Aorta (tissue), 5 donors: Measurements from ENCODE around the gene PSMB11. TPM values are rescaled to one million over a fixed set of nuclear protein-coding genes. Genes with fewer than 3 reads are reported as not detected.
"Not testable (repeated sequence)": the region's sequence is repeated elsewhere in the genome, so short reads cannot be mapped to it uniquely, and the experiment has no call there.

Source experiments
- ATAC-seq: fragments of 200-7000 bp; cut with Tn5 transposase; one replicate; pipeline ENCODE4 v1.9.1; 2022; ENCODE audit warnings: moderate library complexity; ENCODE audit not compliant: low FRiP score
- DNase-seq, 2 donors: peaks; one replicate each; pipeline ENCODE4 v3.0.0-alpha.2; 2020
- H3K27ac ChIP-seq, 2 donors: one replicate each; pipeline ENCODE4 v1.5.1; 2013; ENCODE audit warnings: low read length in 2 of 2, mild to moderate bottlenecking in 2 of 2, moderate library complexity in 2 of 2, control low read depth in 1 of 2, inconsistent platforms in 1 of 2, low read depth in 1 of 2
- H3K27me3 ChIP-seq, 2 donors: one replicate each; pipeline ENCODE4 v1.6.1; 2013; ENCODE audit warnings: control low read depth in 1 of 2, low read length in 1 of 2, mild to moderate bottlenecking in 1 of 2, moderate library complexity in 1 of 2; ENCODE audit not compliant: insufficient read depth in 2 of 2, control insufficient read depth in 1 of 2
- H3K36me3 ChIP-seq, 2 donors: one replicate each; pipeline ENCODE4 v1.6.1; 2013; ENCODE audit warnings: control low read depth in 1 of 2, low read length in 1 of 2, mild to moderate bottlenecking in 1 of 2; ENCODE audit not compliant: insufficient read depth in 2 of 2, control insufficient read depth in 1 of 2
- H3K4me1 ChIP-seq, 2 donors: one replicate each; pipeline ENCODE4 v1.6.1; 2013; ENCODE audit warnings: low read length in 2 of 2, control low read depth in 1 of 2, mild to moderate bottlenecking in 1 of 2, moderate library complexity in 1 of 2; ENCODE audit not compliant: insufficient read depth in 2 of 2, control insufficient read depth in 1 of 2
- H3K4me3 ChIP-seq, 2 donors: one replicate each; pipeline ENCODE4 v1.5.1; 2013; ENCODE audit warnings: low read length in 2 of 2, control low read depth in 1 of 2, mild to moderate bottlenecking in 1 of 2
- H3K9me3 ChIP-seq: one replicate; pipeline ENCODE4 v1.6.1; 2013; ENCODE audit warnings: mild to moderate bottlenecking, low read length; ENCODE audit not compliant: control insufficient read depth
- WGBS, 2 donors: extraction: QIAGEN DNeasy Blood & Tissue Kit; methylation state at CpG; one replicate each; pipeline ENCODE4 v1.1.7; 2013; 5-methylcytosine and 5-hydroxymethylcytosine counted together
- intact Hi-C, 2 donors: fragments of 100-400 bp; cut with DNase I; formaldehyde crosslinking; loops; one replicate each; pipeline versions ENCODE4 v1.14.2 to v1.15.0; 2022
- polyA plus RNA-seq, 2 donors: library from polyadenylated mRNA; stranded (reverse); fragments of 200-250 nt; gene quantifications; one replicate each; pipeline ENCODE4 v1.2.3, GENCODE V29; 2013
- total RNA-seq, 2 donors: library from RNA; stranded (reverse); fragmentation: NEBNext Ultra II Directional; extraction: Animal tissue kit (Norgen Biotek cat#: 25700); gene quantifications; one replicate each; pipeline ENCODE4 v1.2.1, GENCODE V29; 2021
- donor health status: healthy with polysubstance abuse.
- donor health status: Bipolar disorder and iron deficiency.
- donor health status: DM: no; HTN: no; CAD: no.
- donor health status: DM: no; HTN: no; CAD: no.
- donor health status: DM: yes; HTN: yes; CAD: no.

The PSMB11 gene
- total and polyA plus RNA-seq, 4 donors, result not detected

DNA sequence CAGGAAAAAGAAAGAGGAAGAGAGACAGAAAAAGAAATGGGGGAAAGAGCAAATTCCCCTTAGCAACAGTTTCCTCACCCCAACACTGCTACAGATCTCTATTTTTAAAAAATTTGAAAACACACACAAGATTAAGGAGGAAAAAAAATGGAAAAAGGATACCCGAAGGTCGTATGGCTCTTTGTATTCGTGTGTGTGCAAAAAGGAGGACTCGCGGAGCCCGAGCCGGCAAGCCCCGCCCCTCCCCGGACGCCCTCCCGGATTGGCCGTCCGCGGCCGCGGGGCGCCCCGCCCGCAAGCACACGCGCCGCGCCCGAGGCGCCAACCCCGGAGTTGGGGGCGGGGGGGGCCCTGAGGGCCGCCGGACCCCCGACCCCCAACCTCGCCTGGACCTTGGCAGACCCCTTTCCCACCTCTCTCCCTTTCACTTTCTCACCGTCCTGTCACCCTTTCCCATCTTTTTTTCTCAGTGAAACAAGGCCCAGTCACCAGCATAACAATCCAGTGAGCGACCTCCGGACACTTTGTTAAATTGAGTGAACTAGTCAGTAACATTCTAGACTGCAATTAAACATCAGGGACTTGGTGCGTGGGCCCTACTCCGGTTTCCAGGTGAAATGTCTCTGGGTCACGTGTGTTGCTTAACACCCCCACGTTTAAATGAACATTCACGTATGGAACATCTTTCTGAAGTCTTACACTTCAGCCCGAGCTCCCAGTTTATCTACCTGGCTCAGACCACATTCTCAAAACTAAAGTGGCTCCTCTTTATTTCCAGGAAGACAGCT lies 31.9 kb upstream of the PSMB11 start, which contains the start of gene C14orf93:
Gene C14orf93, minus strand, starts transcription at position 205 of the 788 bp plus-strand sequence. CDS start 11,120 bp downstream, outside the sequence.
- intact Hi-C loops, result no loop called here
- Histone ChIP-seq H3K4me3 (peak within 1 kb of the TSS; percentile 60 to 96), H3K36me3 (no peaks in the 10 kb centered on the region), H3K4me1 (no peaks in the 10 kb centered on the region), H3K9me3 (no peaks in the 10 kb centered on the region), H3K27me3 (no peaks in the 10 kb centered on the region), H3K27ac (peak within 1 kb of the TSS in 1 of 2 donors; percentile 25)
- peak; percentile 80 for ATAC-seq
- 2 to 3% methylated on average over 40 of the region's 40 CpGs for WGBS, 2 donors
- DNase-seq, result peak; percentile 90 to 94

DNA sequence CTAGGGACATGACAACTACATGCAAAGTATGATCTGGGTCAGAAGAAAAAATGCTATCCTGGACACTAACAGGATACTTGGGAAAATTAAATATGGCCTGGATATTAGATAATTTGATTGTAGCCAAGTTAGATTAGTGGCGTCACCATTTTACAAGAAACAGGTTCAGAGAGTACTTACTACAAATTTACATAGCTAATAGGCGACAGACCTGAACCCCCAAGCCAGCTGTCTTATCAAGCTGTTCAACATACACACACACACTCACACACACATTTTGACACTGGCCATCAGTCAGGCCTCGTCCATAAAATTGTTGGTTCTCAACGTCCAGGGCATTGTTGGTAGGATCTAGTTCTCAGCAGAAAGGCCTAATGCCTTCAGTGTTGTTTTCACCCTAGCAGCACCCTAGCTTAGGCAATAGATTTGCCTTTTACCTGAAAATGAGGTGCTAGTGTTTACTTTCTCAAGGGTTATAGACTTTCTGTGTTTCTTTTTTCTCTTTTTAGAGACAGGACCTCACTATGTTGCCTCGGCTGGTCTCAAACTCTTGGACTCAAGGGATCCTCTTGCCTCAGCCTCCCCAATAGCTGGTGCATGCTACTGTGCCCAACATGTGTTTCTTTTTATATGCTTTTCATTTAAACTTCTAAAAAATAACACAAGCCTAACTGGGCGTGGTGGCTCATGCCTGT lies 28.8 kb upstream of the PSMB11 start:
- no peak overlapping the region for H3K27ac ChIP-seq
- ATAC-seq, result no peak
- no peaks in the 10 kb centered on the region for H3K9me3 ChIP-seq
- no peaks in the 10 kb centered on the region for H3K4me1 ChIP-seq
- WGBS, 2 donors, result 61 to 72% methylated on average over 6 of the region's 6 CpGs
- DNase-seq, result no peak
- H3K4me3 ChIP-seq, result no peak overlapping the region
- intact Hi-C loops, result no loop called here
- H3K27me3 ChIP-seq, result no peaks in the 10 kb centered on the region
- no peaks in the 10 kb centered on the region for H3K36me3 ChIP-seq

DNA sequence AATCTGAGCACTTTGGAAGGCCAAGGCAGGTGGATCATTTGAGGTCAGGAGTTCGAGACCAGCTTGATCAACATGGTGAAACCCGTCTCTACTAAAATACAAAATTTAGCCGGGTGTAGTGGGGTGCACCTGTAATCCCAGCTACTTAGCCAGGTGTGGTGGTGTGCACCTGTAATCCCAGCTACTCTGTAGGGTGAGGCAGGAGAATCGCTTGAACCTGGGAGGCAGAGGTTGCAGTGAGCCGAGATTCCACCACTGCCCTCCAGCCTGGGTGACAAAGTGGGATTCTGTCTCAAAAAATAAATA lies 28.3 kb upstream of the PSMB11 start:
- intact Hi-C loops, H3K27me3 ChIP-seq, H3K4me1 ChIP-seq, H3K27ac ChIP-seq, ATAC-seq, H3K4me3 ChIP-seq, H3K9me3 ChIP-seq, H3K36me3 ChIP-seq, DNase-seq: not testable (repeated sequence)
- WGBS, 2 donors, result 91 to 94% methylated on average over 5 of the region's 5 CpGs

DNA sequence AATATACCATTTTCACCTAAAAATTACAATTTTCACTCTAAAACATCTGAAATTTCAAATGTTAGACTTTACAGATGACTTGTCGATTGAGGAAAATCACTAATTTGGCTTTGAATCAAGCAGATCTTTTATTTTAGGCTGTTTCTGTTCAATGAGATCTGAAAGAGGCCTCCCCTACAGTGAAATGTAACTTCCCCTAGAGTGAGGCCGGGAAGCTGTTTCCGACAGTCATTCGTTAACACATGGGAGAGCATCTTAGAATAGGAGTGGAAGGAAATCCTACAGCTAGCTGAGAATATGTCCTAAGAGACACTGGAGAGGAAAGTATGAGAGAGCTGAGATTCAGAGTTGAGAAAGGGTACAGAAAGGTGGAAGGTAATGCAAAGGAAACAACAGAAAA lies 26.4 kb upstream of the PSMB11 start:
- H3K36me3 ChIP-seq, result no peaks in the 10 kb centered on the region
- no peak overlapping the region for H3K27ac ChIP-seq
- H3K4me1 ChIP-seq, result no peaks in the 10 kb centered on the region
- 86 to 88% methylated on average over 4 of the region's 4 CpGs for WGBS, 2 donors
- H3K27me3 ChIP-seq, result no peaks in the 10 kb centered on the region
- H3K9me3 ChIP-seq, result no peaks in the 10 kb centered on the region
- intact Hi-C loops, result no loop called here
- DNase-seq (no peak), ATAC-seq (no peak)
- H3K4me3 ChIP-seq, result no peak overlapping the region

DNA sequence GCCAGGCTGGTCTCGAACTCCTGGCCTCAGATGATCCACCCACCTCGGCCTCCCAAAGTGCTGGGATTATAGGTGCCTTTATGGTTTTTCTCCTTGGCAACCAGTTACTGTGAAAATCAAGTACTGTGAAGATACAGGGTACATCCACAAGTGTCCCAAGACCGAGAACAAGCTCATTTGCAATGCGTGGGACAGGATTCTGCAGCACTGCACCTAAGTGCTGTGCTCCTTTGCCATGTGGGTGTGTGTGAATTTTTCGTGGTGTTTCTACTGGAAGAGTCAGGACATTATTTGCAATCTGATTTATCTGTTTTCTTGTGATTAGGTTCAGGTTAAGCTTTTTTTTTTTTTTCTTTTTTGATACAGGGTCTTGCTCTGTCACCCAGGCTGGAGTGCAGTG lies 24.9 kb upstream of the PSMB11 start:
- Histone ChIP-seq H3K36me3 (no peaks in the 10 kb centered on the region), H3K4me1 (no peaks in the 10 kb centered on the region), H3K27me3 (no peaks in the 10 kb centered on the region), H3K9me3 (no peaks in the 10 kb centered on the region), H3K27ac (no peak overlapping the region), H3K4me3 (no peak overlapping the region)
- intact Hi-C loops, result no loop called here
- 80 to 84% methylated on average over 5 of the region's 5 CpGs for WGBS, 2 donors
- no peak for DNase-seq
- ATAC-seq, result no peak

DNA sequence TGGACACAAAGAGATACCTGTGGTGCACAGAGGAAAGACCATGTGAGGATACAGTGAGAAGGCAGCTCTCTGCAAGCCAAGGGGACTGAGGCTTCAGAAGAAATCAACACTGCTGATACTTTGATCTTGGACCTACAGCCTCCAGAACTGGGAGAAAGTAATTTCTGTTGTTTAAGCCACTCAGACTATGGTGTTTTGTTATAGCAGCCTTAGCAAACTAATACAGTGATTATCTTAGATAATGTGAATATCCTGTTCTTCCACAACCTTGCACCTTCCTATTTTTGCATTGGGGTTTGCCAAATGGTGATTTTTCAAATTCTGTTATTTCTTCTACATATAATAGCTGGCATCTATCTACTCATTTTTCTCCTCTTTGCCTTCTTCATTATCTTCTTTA lies 23.9 kb upstream of the PSMB11 start:
- H3K9me3 ChIP-seq, result no peaks in the 10 kb centered on the region
- no peak for ATAC-seq
- no peaks in the 10 kb centered on the region for H3K36me3 ChIP-seq
- H3K27ac ChIP-seq, result no peak overlapping the region
- intact Hi-C loops, result no loop called here
- H3K27me3 ChIP-seq, result no peaks in the 10 kb centered on the region
- no peak overlapping the region for H3K4me3 ChIP-seq
- no peaks in the 10 kb centered on the region for H3K4me1 ChIP-seq
- DNase-seq, result no peak

DNA sequence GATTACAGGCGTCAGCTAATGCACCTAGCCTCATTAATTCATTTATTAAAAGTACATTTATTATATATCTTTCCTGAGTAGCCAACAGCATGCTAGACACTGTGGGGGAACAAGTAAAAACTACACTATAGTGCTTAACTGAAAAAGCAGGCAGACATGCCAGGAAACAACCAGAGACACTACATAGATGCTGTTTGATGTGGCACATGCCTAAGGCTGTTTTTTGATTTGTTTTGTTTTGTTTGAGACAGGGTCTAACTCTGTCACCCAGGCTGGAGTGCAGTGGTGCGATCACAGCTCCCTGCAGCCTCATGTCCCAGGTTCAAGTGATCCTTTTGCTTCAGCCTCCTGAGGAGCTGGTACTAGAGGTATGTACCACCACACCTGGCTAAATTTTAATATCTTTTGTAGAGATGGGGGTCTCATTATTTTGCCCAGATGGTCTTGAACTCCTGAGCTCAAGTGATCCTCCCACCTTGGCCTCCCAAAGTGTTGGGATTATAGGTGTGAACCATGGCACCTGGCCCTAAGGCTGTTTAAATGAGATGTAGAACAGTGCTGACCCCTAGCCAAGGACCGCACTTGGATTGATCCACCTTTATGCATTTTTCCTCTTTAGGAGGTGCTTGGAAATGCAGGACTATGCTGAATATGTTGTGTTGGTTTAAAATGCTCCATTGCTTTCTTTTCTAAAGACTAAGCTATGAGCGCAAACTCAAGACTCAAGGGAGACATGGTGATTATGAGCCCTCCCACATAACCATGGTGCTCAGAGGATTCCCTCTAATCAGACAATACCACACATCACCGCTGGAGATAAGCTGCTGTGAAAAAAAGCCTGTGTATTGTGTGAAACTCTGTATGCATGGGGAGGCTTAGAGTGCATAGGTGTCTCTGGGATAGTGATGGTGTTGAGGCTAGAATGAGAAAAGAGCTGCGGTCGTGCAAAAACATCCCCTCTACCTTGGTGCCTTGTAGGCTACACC lies 21.6 kb upstream of the PSMB11 start:
- Histone ChIP-seq H3K27me3 (no peaks in the 10 kb centered on the region), H3K4me1 (no peaks in the 10 kb centered on the region), H3K9me3 (no peaks in the 10 kb centered on the region), H3K4me3 (no peak overlapping the region), H3K27ac (no peak overlapping the region), H3K36me3 (no peaks in the 10 kb centered on the region)
- no peak for ATAC-seq
- 89 to 93% methylated on average over 7 of the region's 7 CpGs for WGBS, 2 donors
- no peak for DNase-seq
- intact Hi-C loops, result no loop called here

DNA sequence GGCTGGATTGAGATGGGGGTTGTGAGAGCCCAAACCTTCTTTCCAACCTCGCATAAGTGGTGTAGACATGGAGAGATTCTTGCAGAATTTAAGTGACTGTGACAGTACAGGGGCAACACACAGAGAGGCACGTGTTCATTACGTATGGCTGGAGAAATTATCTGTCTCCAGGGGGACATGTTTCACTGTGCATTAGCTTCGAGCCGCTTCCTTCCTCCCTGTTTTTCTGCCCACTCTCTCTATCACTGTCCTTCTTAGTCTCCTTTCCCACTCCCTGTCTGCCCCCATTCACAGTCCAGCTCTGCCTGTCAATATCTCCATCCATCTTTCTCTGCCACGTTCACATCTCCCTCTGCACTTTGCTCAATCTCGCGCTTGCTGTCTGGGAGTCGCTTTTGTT lies 20.6 kb upstream of the PSMB11 start:
- DNase-seq (no peak), ATAC-seq (no peak)
- WGBS, 2 donors, result 49 to 69% methylated on average over 9 of the region's 9 CpGs
- H3K4me3 ChIP-seq, result no peak overlapping the region
- no peaks in the 10 kb centered on the region for H3K9me3 ChIP-seq
- H3K27me3 ChIP-seq, result no peaks in the 10 kb centered on the region
- peaks cover 0 to 3% of the 10 kb centered on the region in 2 donors for H3K36me3 ChIP-seq
- H3K27ac ChIP-seq, result no peak overlapping the region
- intact Hi-C loops, result no loop called here
- H3K4me1 ChIP-seq, result no peaks in the 10 kb centered on the region
